Adrenal gland (tissue), 12 donors: Measurements from ENCODE around the gene POLR3GL. TPM values are rescaled to one million over a fixed set of nuclear protein-coding genes. Genes with fewer than 3 reads are reported as not detected.

Source experiments
- DNase-seq, 7 donors: peaks; one replicate each; pipeline ENCODE4 v3.0.0-alpha.2; 2019 to 2020
- H3K27ac ChIP-seq, 5 donors: fragments of 200-600 bp; sonication (generic) in 4 of 5; 1 replicate in 3 of 5; 2 replicates in 2 of 5; pipeline versions ENCODE4 v1.5.1 to v1.8.0; 2016 to 2020; ENCODE audit warnings: mild to moderate bottlenecking in 1 of 5
- H3K27me3 ChIP-seq: fragments of 200-600 bp; 2 replicates; pipeline ENCODE4 v1.8.0; 2021
- H3K36me3 ChIP-seq, 2 donors: fragments of 200-600 bp; replicated peaks in 1 of 2; 1 replicate in 1 of 2; 2 replicates in 1 of 2; pipeline versions ENCODE4 v1.5.1 to v1.8.0; 2018 to 2022
- H3K4me1 ChIP-seq, 2 donors: fragments of 200-600 bp; replicated peaks in 1 of 2; 1 replicate in 1 of 2; 2 replicates in 1 of 2; pipeline versions ENCODE4 v1.5.1 to v1.8.0; 2018 to 2021
- H3K4me3 ChIP-seq, 4 donors: fragments of 200-600 bp; sonication (generic) in 3 of 4; one replicate each; pipeline ENCODE4 v1.5.1; 2016 to 2018
- H3K9me3 ChIP-seq, 3 donors: fragments of 200-600 bp; sonication (generic) in 1 of 3; replicated peaks in 1 of 3; 1 replicate in 2 of 3; 2 replicates in 1 of 3; pipeline versions ENCODE4 v1.5.1 to v1.8.0; 2016 to 2021
- POLR2A ChIP-seq, 2 donors: fragments of 450-650 bp; IDR thresholded peaks; one replicate each; pipeline ENCODE4 v1.6.1; 2017; ENCODE audit warnings: antibody characterized with exemption in 2 of 2, mild to moderate bottlenecking in 2 of 2, moderate library complexity in 1 of 2
- whole genome bisulfite sequencing, 4 donors: extraction: QIAGEN DNeasy Blood & Tissue Kit in 2 of 4; methylation state at CpG; one replicate each; pipeline versions ENCODE4 v1.1.5 to v1.1.7; 2013 to 2017; 5-methylcytosine and 5-hydroxymethylcytosine counted together
- intact Hi-C, 2 donors: fragments of 100-400 bp; cut with DNase I; formaldehyde crosslinking; loops; one replicate each; pipeline versions ENCODE4 v1.14.1 to v1.15.0; 2022 to 2023
- polyA plus RNA-seq, 3 donors: library from polyadenylated mRNA; stranded (reverse); fragments of 200-250 nt in 2 of 3; fragments of 350-450 nt in 1 of 3; fragmentation: Illumina TruSeq in 1 of 3; extraction: RNeasy Lipid Tissue Mini Kit (QIAGEN cat#74804) in 1 of 3; gene quantifications; one replicate each; pipeline ENCODE4 v1.2.3, GENCODE V29; 2013 to 2014
- total RNA-seq, 9 donors: library from RNA; depleted of rRNA in 4 of 9; stranded (reverse); fragments of >200 nt in 4 of 9; fragments of 120-200 nt in 1 of 9; fragmentation: NEBNext Ultra II Directional in 1 of 9; extraction: Animal tissue kit (Norgen Biotek cat#: 25700) in 1 of 9; gene quantifications; one replicate each; pipeline versions ENCODE4 v1.1.0 to v1.2.4, GENCODE V29; 2013 to 2023
- TF ChIP-seq, protein P1 (sequence below), 6 experiments: fragments of 450-650 bp in 4 of 6; fragments of 200-600 bp in 2 of 6; sonication (generic) in 1 of 6; IDR thresholded peaks; 1 replicate in 5 of 6; 2 replicates in 1 of 6; pipeline versions ENCODE4 v1.5.1 to v1.8.0; 2016 to 2021; ENCODE audit warnings: antibody characterized with exemption in 6 of 6, mild to moderate bottlenecking in 2 of 6, moderate library complexity in 1 of 6
- donor health status: healthy with polysubstance abuse.
- donor health status: Bipolar disorder and iron deficiency.
- donor health status: DM: yes; HTN: yes; CAD: no.
- donor health status: DM: no; HTN: no; CAD: no.
- donor health status: DM: no; HTN: no; CAD: no.
- donor health status: DM: yes; HTN: yes; CAD: no.

Gene POLR3GL
- total and polyA plus RNA-seq, 12 donors = 18.4 to 48.7 (median 32.4) TPM

DNA sequence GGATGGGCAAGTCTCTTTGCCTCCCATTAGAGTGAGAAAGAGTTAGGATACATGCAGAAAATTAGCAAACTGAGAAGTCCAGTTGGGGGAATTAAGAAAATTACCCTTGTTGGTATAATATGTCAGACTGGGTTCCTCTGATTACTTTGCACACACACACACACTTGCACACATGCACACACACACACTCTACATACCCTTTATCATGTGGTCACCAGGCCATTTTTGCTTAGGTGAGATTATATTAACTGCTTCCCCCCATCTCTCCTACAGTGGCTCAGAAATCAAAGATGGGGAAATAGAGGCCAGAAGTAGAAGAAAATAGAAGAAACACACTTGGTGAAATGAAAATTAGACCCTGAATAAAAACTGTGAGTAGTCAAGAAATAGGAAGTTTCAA lies 5.8 kb upstream of the POLR3GL start:
- no peaks in the 10 kb centered on the region for H3K9me3 ChIP-seq
- H3K4me3 ChIP-seq = no peak overlapping the region
- no peaks in the 10 kb centered on the region for H3K36me3 ChIP-seq
- H3K4me1 ChIP-seq = peaks cover 50 to 67% of the 10 kb centered on the region in 2 donors
- intact Hi-C loops = no loop called here
- TF ChIP-seq POLR2A (IDR thresholded peaks at IDR 0.05) = no peak
- TF ChIP-seq, protein P1, sequence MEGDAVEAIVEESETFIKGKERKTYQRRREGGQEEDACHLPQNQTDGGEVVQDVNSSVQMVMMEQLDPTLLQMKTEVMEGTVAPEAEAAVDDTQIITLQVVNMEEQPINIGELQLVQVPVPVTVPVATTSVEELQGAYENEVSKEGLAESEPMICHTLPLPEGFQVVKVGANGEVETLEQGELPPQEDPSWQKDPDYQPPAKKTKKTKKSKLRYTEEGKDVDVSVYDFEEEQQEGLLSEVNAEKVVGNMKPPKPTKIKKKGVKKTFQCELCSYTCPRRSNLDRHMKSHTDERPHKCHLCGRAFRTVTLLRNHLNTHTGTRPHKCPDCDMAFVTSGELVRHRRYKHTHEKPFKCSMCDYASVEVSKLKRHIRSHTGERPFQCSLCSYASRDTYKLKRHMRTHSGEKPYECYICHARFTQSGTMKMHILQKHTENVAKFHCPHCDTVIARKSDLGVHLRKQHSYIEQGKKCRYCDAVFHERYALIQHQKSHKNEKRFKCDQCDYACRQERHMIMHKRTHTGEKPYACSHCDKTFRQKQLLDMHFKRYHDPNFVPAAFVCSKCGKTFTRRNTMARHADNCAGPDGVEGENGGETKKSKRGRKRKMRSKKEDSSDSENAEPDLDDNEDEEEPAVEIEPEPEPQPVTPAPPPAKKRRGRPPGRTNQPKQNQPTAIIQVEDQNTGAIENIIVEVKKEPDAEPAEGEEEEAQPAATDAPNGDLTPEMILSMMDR (IDR thresholded peaks at IDR 0.05) = no peak
- no peaks in the 10 kb centered on the region for H3K27me3 ChIP-seq
- no peak for DNase-seq
- peak overlapping the region in 1 of 5 donors; percentile 99 for H3K27ac ChIP-seq

DNA sequence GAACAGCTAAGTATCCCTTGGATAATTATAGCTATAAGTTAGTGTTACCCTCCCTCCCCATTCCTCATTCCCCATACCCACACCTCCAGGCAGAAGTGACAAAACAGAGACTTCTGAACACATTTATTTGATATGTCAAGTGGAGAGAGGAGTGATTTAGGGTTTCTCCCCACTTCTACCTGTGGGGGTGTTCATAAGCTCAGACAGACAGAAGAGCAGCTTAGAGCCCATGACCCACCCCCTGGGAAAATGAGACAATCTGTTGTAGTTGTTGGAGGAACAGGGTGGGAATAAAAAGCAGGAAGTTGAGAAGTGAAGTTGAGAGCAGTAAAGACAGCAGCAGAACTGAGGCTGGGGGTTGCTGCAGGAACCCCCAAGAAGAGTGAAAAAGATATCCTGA lies 5.2 kb upstream of the POLR3GL start:
- Histone ChIP-seq H3K27ac (peak overlapping the region in 2 of 5 donors; percentile 92 to 99), H3K4me1 (peaks cover 52 to 66% of the 10 kb centered on the region in 2 donors), H3K36me3 (no peaks in the 10 kb centered on the region), H3K27me3 (no peaks in the 10 kb centered on the region), H3K9me3 (no peaks in the 10 kb centered on the region), H3K4me3 (no peak overlapping the region)
- DNase-seq = no peak
- TF ChIP-seq POLR2A (IDR thresholded peaks at IDR 0.05) = no peak
- TF ChIP-seq, protein P1 (IDR thresholded peaks at IDR 0.05) = no peak
- intact Hi-C loops = no loop called here

DNA sequence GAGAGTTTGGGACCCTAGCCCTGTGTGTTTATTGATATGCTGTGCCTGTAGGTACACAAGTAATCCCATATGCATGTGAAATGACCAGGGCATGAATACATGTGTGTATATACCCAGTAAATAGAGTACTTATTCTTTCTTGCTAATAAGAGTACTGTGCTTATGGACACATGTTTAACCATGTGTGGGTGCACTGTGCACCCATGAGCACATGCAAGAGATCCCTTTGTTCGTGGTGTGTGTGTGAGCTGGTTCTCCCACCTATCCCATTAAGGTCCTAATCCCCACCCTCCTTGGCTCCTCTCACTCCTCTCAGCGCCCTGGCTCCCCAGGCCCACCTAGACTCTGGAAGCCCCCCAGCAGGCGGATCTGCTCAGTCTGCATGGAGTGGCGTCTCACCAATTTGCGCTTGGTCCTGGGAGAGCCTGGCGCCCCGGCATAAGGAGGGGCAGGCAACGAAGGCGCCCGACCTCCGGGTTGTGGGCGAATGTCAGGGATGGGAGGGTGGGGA lies 4.5 kb upstream of the POLR3GL start:
- H3K36me3 ChIP-seq = no peaks in the 10 kb centered on the region
- no peaks in the 10 kb centered on the region for H3K9me3 ChIP-seq
- TF ChIP-seq, protein P1 (IDR thresholded peaks at IDR 0.05) = no peak
- TF ChIP-seq POLR2A (IDR thresholded peaks at IDR 0.05) = no peak
- H3K4me1 ChIP-seq = peaks cover 45 to 62% of the 10 kb centered on the region in 2 donors
- intact Hi-C loops = loop anchor here in 1 of 2 donors (10.0 kb wide), 1 partner anchor 75 kb away; no protein-coding TSS in a partner anchor
- H3K27ac ChIP-seq = peak overlapping the region in 4 of 5 donors; percentile 62 to 99 (median 80)
- no peak for DNase-seq
- whole genome bisulfite sequencing, 4 donors = 6 to 10% (median 9%) methylated on average over 7 to 12 of the region's 12 CpGs
- peak overlapping the region in 2 of 4 donors; percentile 51 to 63 for H3K4me3 ChIP-seq
- H3K27me3 ChIP-seq = no peaks in the 10 kb centered on the region

DNA sequence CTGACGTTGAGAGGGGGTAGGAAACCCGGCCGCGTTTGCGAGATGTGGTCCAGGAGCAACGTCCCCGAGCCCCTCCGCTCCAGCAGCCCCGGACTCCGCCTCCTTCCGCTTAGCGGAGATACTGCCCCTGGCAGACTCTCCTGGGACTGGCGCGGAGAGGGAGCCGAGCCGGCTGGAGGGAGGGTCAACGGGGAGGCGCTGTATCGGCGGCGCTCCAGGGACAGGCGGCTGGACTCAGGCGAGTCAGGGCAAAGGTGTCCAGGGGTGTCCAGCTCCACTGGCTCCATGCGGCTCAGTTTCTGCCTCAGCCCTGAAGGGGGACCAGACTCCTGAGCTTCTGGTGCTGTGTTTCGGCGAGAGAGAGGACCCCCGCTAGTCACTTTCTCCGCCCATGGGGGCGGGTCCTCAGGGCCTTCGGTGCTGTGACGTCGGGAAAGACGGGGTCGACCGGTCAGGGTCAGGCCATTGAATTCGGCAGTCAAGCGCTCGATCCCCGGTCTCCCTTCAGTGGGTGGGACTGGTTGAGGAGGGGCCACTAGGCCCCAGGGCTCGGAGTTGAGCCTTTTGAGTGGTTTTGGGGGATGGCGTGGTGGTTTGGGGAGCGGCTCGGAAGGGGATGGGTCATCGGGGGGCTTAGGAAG lies 3.9 kb upstream of the POLR3GL start:
- Histone ChIP-seq H3K9me3 (no peaks in the 10 kb centered on the region), H3K27ac (peak overlapping the region in 4 of 5 donors; percentile 62 to 99 (median 80)), H3K27me3 (no peaks in the 10 kb centered on the region), H3K4me3 (peak overlapping the region; percentile 2 to 63 (median 40)), H3K36me3 (no peaks in the 10 kb centered on the region), H3K4me1 (peaks cover 40 to 62% of the 10 kb centered on the region in 2 donors)
- peak; percentile 43 to 74 for TF ChIP-seq POLR2A (IDR thresholded peaks at IDR 0.05)
- TF ChIP-seq, protein P1 (IDR thresholded peaks at IDR 0.05) = peak in 4 of 6 experiments; percentile 4 to 38 (median 29)
- 0 to 2% (median 1%) methylated on average over 10 to 44 of the region's 44 CpGs; no CpG with 5 or more reads in 1 of the 4 donors for whole genome bisulfite sequencing, 4 donors
- peak; percentile 77 to 88 (median 82) for DNase-seq
- intact Hi-C loops = loop anchor here in 1 of 2 donors (10.0 kb wide), 1 partner anchor 74 kb away; no protein-coding TSS in a partner anchor
